Measurements from ENCODE around the gene NTN3.

- TF ChIP-seq CEBPB (IDR thresholded peaks at IDR 0.05) (no peak), CREB1 (IDR thresholded peaks at IDR 0.05; ENCODE audit: low read depth) (no peak), FOXM1 (IDR thresholded peaks at IDR 0.05; ENCODE audit: borderline replicate concordance, low read depth) (no peak), USF1 (IDR thresholded peaks at IDR 0.05) (no peak), YY1 (IDR thresholded peaks at IDR 0.05; ENCODE audit: low read depth) (no peak), EP300 (IDR thresholded peaks at IDR 0.05; ENCODE audit: borderline replicate concordance) (no peak)
Measured at GRCh38 chr16:2465653-2466415, 5.3 kb upstream of the NTN3 start.
